HepG2 (cell line): ENCODE data around the gene SSU72. TPM values are rescaled to one million over a fixed set of nuclear protein-coding genes. Genes with fewer than 3 reads are reported as not detected.
A peak's percentile ranks its signal among the peaks of the same experiment; 100 is the strongest.

Experiments used
- ATAC-seq: fragments of 200-7000 bp; cut with Tn5 transposase; 3 replicates; pipeline ENCODE4 v1.9.1; 2020; ENCODE audit warnings: mild to moderate bottlenecking, moderate library complexity
- BruUV-seq: library from RNA; stranded (reverse); fragments of 400-500 nt; replicated peaks from 2 replicates; lab custom pipeline; 2021; lab: Mats Ljungman, UMichigan
- CTCF ChIA-PET: fragments of 300-600 bp; formaldehyde crosslinking; extraction: SDS; loops from one replicate; lab custom pipeline; 2021; ENCODE audit warnings: low total read pairs, inconsistent platforms, low intra/inter-chr PET ratio; lab: Yijun Ruan, JAX
- POLR2A ChIA-PET: fragments of 350-600 bp; sonication (Branson Sonifier 250); formaldehyde crosslinking; loops from one replicate; lab custom pipeline; 2020; ENCODE audit warnings: antibody characterized with exemption, inconsistent platforms; lab: Yijun Ruan, JAX
- DNase-seq: peaks from one replicate; pipeline ENCODE4 v3.0.0-alpha.2; 2015; ENCODE audit warnings: low spot score
- FAIRE-seq: peaks from 3 replicates; lab custom pipeline; 2011; peaks lifted over from hg19 to GRCh38; lab: Jason Lieb, UNC
- H2AFZ ChIP-seq: one replicate; pipeline ENCODE4 v1.6.1; 2011; ENCODE audit warnings: low read length, inconsistent platforms
- H3K27ac ChIP-seq: fragments of 300-600 bp; 3 replicates; pipeline ENCODE4 v1.8.0; 2011; ENCODE audit warnings: mixed run types, mild to moderate bottlenecking, mixed read lengths, low read length, inconsistent platforms; ENCODE audit not compliant: insufficient read depth; ENCODE audit errors: extremely low read length
- H3K27me3 ChIP-seq, 2 experiments: fragments of 200-600 bp in 1 of 2; 2 replicates in 1 of 2; 3 replicates in 1 of 2; pipeline versions ENCODE4 v1.6.0 to v1.8.0; 2011; ENCODE audit warnings: low read length in 2 of 2, mild to moderate bottlenecking in 2 of 2, moderate library complexity in 2 of 2, inconsistent platforms in 1 of 2; ENCODE audit not compliant: insufficient read depth in 2 of 2, control insufficient read depth in 1 of 2
- H3K36me3 ChIP-seq, 2 experiments: fragments of 200-600 bp in 1 of 2; replicated peaks in 1 of 2; 2 replicates in 1 of 2; 3 replicates in 1 of 2; pipeline versions ENCODE4 v1.5.1 to v1.8.0; 2011; ENCODE audit warnings: low read length in 2 of 2, inconsistent platforms in 1 of 2; ENCODE audit not compliant: insufficient read depth in 2 of 2, control insufficient read depth in 1 of 2
- H3K4me1 ChIP-seq: 2 replicates; pipeline ENCODE4 v1.5.1; 2012; ENCODE audit warnings: low read length, inconsistent platforms; ENCODE audit not compliant: insufficient read depth
- H3K4me2 ChIP-seq: 2 replicates; pipeline ENCODE4 v1.6.0; 2011; ENCODE audit warnings: low read depth, low read length, inconsistent platforms
- H3K4me3 ChIP-seq, 3 experiments: fragments of 200-600 bp in 1 of 3; sonication (generic), shearing (Covaris generic) in 1 of 3; replicated peaks in 1 of 3; 2 replicates each; pipeline ENCODE4 v1.5.1; 2011 to 2016; ENCODE audit warnings: low read length in 3 of 3, inconsistent platforms in 2 of 3, low read depth in 2 of 3, mild to moderate bottlenecking in 2 of 3, control low read depth in 1 of 3, mixed read lengths in 1 of 3; ENCODE audit not compliant: insufficient read depth in 1 of 3
- H3K79me2 ChIP-seq: one replicate; pipeline ENCODE4 v1.6.1; 2011; ENCODE audit warnings: low read length, inconsistent platforms; ENCODE audit not compliant: insufficient read depth
- H3K9ac ChIP-seq: 2 replicates; pipeline ENCODE4 v1.6.0; 2011; ENCODE audit warnings: mild to moderate bottlenecking, low read depth, low read length, inconsistent platforms; ENCODE audit not compliant: insufficient read depth
- H3K9me3 ChIP-seq: 2 replicates; pipeline ENCODE4 v1.5.1; 2012; ENCODE audit warnings: mild to moderate bottlenecking, low read length
- H4K20me1 ChIP-seq: 2 replicates; pipeline ENCODE4 v1.6.0; 2011; ENCODE audit warnings: inconsistent platforms, mild to moderate bottlenecking, low read length, moderate library complexity; ENCODE audit not compliant: insufficient read depth
- AGO2 ChIP-seq: fragments of 200-400 bp; formaldehyde crosslinking; optimal IDR thresholded peaks from 2 replicates; pipeline ENCODE3; 2017; ENCODE audit warnings: mild to moderate bottlenecking, low read depth, low read length, moderate library complexity
- CREM ChIP-seq, 2 experiments: sonication (generic) in 1 of 2; formaldehyde crosslinking in 1 of 2; IDR thresholded peaks; 2 replicates each; pipeline versions ENCODE4 v1.4.0 to v1.6.1; 2016 to 2020; ENCODE audit warnings: antibody characterized with exemption in 1 of 2, mild to moderate bottlenecking in 1 of 2, missing genetic modification reagents in 1 of 2
- CTCF ChIP-seq: sonication (generic); formaldehyde crosslinking; IDR thresholded peaks from 2 replicates; pipeline ENCODE4 v1.5.0; 2020; ENCODE audit warnings: mild to moderate bottlenecking, missing genetic modification reagents, moderate library complexity
- FOXP4 ChIP-seq: sonication (generic); formaldehyde crosslinking; IDR thresholded peaks from 2 replicates; pipeline ENCODE4 v1.4.0; 2020; ENCODE audit warnings: missing genetic modification reagents
- GABPA ChIP-seq, 2 experiments: IDR thresholded peaks; 2 replicates each; pipeline ENCODE4 v1.6.1; 2011 to 2016; ENCODE audit warnings: low read depth in 2 of 2, low read length in 1 of 2, missing biosample characterization in 1 of 2, missing genetic modification characterization in 1 of 2
- NFYB ChIP-seq: sonication (generic); formaldehyde crosslinking; IDR thresholded peaks from 2 replicates; pipeline ENCODE4 v1.4.0; 2020; ENCODE audit warnings: missing genetic modification reagents
- SOX13 ChIP-seq, 3 experiments: fragments of 450-650 bp in 1 of 3; sonication (generic) in 1 of 3; formaldehyde crosslinking in 1 of 3; IDR thresholded peaks in 2 of 3; conservative IDR thresholded peaks in 1 of 3; 2 replicates each; pipeline versions ENCODE4 v1.5.0 to v1.6.1; 2016 to 2020; ENCODE audit warnings: antibody characterized with exemption in 1 of 3, mild to moderate bottlenecking in 1 of 3, missing compliant biosample characterization in 1 of 3, missing genetic modification reagents in 1 of 3, moderate library complexity in 1 of 3
- SP5 ChIP-seq: IDR thresholded peaks from 2 replicates; pipeline ENCODE4 v1.6.1; 2016; ENCODE audit warnings: low read depth, borderline replicate concordance
- ZMAT3 ChIP-seq: sonication (generic); formaldehyde crosslinking; conservative IDR thresholded peaks from 2 replicates; pipeline ENCODE4 v1.7.0; 2021; ENCODE audit warnings: missing genetic modification reagents
- ZNF136 ChIP-seq: sonication (generic); formaldehyde crosslinking; IDR thresholded peaks from 2 replicates; pipeline ENCODE4 v1.8.1; 2022; ENCODE audit warnings: low read depth, mild to moderate bottlenecking, moderate library complexity, missing genetic modification reagents
- ZNF232 ChIP-seq: sonication (generic); formaldehyde crosslinking; IDR thresholded peaks from 2 replicates; pipeline ENCODE4 v1.4.0; 2020; ENCODE audit warnings: missing genetic modification reagents, borderline replicate concordance
- ZNF280D ChIP-seq: sonication (generic); formaldehyde crosslinking; IDR thresholded peaks from 2 replicates; pipeline ENCODE4 v1.5.1; 2020; ENCODE audit warnings: mild to moderate bottlenecking, missing genetic modification reagents
- ZNF367 ChIP-seq: sonication (generic); formaldehyde crosslinking; IDR thresholded peaks from 2 replicates; pipeline ENCODE4 v1.4.0; 2020; ENCODE audit warnings: missing genetic modification reagents, borderline replicate concordance
- ZNF556 ChIP-seq: sonication (generic); formaldehyde crosslinking; IDR thresholded peaks from 2 replicates; pipeline ENCODE4 v1.4.0; 2020; ENCODE audit warnings: mild to moderate bottlenecking, missing genetic modification reagents, borderline replicate concordance
- ZNF7 ChIP-seq: IDR thresholded peaks from 2 replicates; pipeline ENCODE4 v1.6.1; 2016; ENCODE audit warnings: missing biosample characterization, missing genetic modification reagents
- ZNF891 ChIP-seq: sonication (generic); formaldehyde crosslinking; IDR thresholded peaks from 2 replicates; pipeline ENCODE4 v1.5.0; 2020; ENCODE audit warnings: mild to moderate bottlenecking, missing genetic modification reagents
- WGBS: methylation state at CpG from one replicate; pipeline ENCODE4 v1.1.6; 2017; ENCODE audit warnings: low lambda C conversion rate; 5-methylcytosine and 5-hydroxymethylcytosine counted together
- in situ Hi-C: cut with HindIII; loops from 2 replicates; pipeline ENCODE4 v1.10.0; 2017; ENCODE audit warnings: low pct_unique_long_range_greater_than_20kb; ENCODE audit not compliant: extremely low pct_ligation_motif_present
- intact Hi-C: fragments of 100-400 bp; cut with micrococcal nuclease; formaldehyde crosslinking; loops from one replicate; pipeline ENCODE4 v1.10.0; 2022; ENCODE audit not compliant: unreplicated experiment
- polyA plus RNA-seq, 8 experiments: library from polyadenylated mRNA; depleted of rRNA in 3 of 8; stranded (reverse) in 7 of 8; unstranded in 1 of 8; fragments of >200 nt; fragmentation: Illumina TruSeq in 4 of 8; extraction: Trizol in 4 of 8; gene quantifications; 2 replicates each; pipeline versions ENCODE4 v1.2.1 to v1.2.3, GENCODE V29; 2011 to 2016; ENCODE audit warnings: low read depth in 4 of 8, missing spikeins in 1 of 8, mixed read lengths in 1 of 8; ENCODE audit not compliant: insufficient read depth in 1 of 8
- total RNA-seq, 5 experiments: library from RNA; depleted of rRNA; stranded (reverse); fragments of >200 nt; fragmentation: Illumina TruSeq; extraction: Trizol; gene quantifications; 2 replicates each; pipeline ENCODE4 v1.2.3, GENCODE V29; 2016; ENCODE audit warnings: low read depth in 1 of 5

Gene SSU72
- total and polyA plus RNA-seq, 2 of the 13 experiments (the other 11 are each of a cell fraction or from before 2014, with no cell fraction given) = 42.8 to 67.1 TPM

GRCh38 chr1:1550087-1550486, 24.6 kb downstream of the SSU72 start (continued):
- TF ChIP-seq ZNF7 (no peak), SOX13 (IDR thresholded peaks at IDR 0.05) (no peak), SOX13 (CRISPR knock-in tag; conservative IDR thresholded peaks at IDR 0.05 in 1 of 2, IDR thresholded peaks at IDR 0.05 in 1 of 2) (no peak), ZNF556 (CRISPR knock-in tag) (no peak), ZNF136 (CRISPR knock-in tag) (no peak), SP5 (CRISPR knock-in tag) (no peak), ZMAT3 (CRISPR knock-in tag) (no peak), ZNF280D (no peak)

- H2AFZ ChIP-seq = no peak overlapping the region
- no peaks in the 10 kb centered on the region for H3K79me2 ChIP-seq
- no peak overlapping the region for H3K4me3 ChIP-seq
- no peak overlapping the region for H3K27ac ChIP-seq
- intact Hi-C loops (no loop called here), in situ Hi-C loops (no loop called here)
- DNase-seq = no peak
- peaks cover 0 to 3% of the 10 kb centered on the region in 2 experiments; a peak in 1 of 5 replicates for H3K36me3 ChIP-seq
- no peak for FAIRE-seq
- H3K27me3 ChIP-seq = no peaks in the 10 kb centered on the region
- BruUV-seq = no TSS peak
- H3K9ac ChIP-seq = no peak overlapping the region
- CTCF ChIA-PET = no interaction called here
- H3K4me2 ChIP-seq = no peak overlapping the region
- no peaks in the 10 kb centered on the region for H4K20me1 ChIP-seq
- H3K4me1 ChIP-seq = no peaks in the 10 kb centered on the region
- POLR2A ChIA-PET = no interaction called here
- ATAC-seq = no peak
- WGBS = 90% methylated on average over 3 of the region's 14 CpGs
- no peaks in the 10 kb centered on the region for H3K9me3 ChIP-seq
- TF ChIP-seq ZNF367 (no peak), FOXP4 (CRISPR knock-in tag) (no peak), AGO2 (peak; percentile 61), ZNF232 (CRISPR knock-in tag) (no peak), ZNF891 (CRISPR knock-in tag) (no peak), NFYB (CRISPR knock-in tag) (no peak), CREM (IDR thresholded peaks at IDR 0.05) (no peak), CREM (CRISPR knock-in tag; IDR thresholded peaks at IDR 0.05) (no peak), CTCF (CRISPR knock-in tag) (peak; percentile 41), GABPA (IDR thresholded peaks at IDR 0.05; ENCODE audit: low read depth, low read length) (no peak), GABPA (CRISPR knock-in tag; IDR thresholded peaks at IDR 0.05; ENCODE audit: low read depth) (no peak)
These were observed 26.1 kb downstream of the SSU72 start for GRCh38 chr1:1548591-1548990.
